SK-N-SH treated with all-trans-retinoic acid at 6 μM for 48 hours (cell line): Measurements from ENCODE around the gene SRRM2.

ENCODE experiments used
- BACH2 ChIP-seq: fragments of 250-450 bp; sonication (Bioruptor Pico); IDR thresholded peaks from 2 replicates; pipeline ENCODE4 v1.9.0; 2021; ENCODE audit warnings: mild to moderate bottlenecking, borderline replicate concordance
- CSDC2 ChIP-seq: fragments of 250-450 bp; sonication (Bioruptor Pico); IDR thresholded peaks from 2 replicates; pipeline ENCODE4 v1.5.0; 2020; ENCODE audit warnings: mild to moderate bottlenecking, moderate library complexity
- ESRRG ChIP-seq: fragments of 250-450 bp; sonication (Bioruptor Pico); IDR thresholded peaks from 2 replicates; pipeline ENCODE4 v1.6.1; 2021; ENCODE audit warnings: mild to moderate bottlenecking
- ISL1 ChIP-seq: fragments of 250-450 bp; sonication (Bioruptor Pico); IDR thresholded peaks from 2 replicates; pipeline ENCODE4 v2.1.2; 2022; ENCODE audit warnings: mild to moderate bottlenecking, moderate library complexity
- OSR1 ChIP-seq: fragments of 250-450 bp; sonication (Bioruptor Pico); IDR thresholded peaks from 2 replicates; pipeline ENCODE4 v1.8.0; 2022; ENCODE audit warnings: moderate library complexity, mild to moderate bottlenecking, inconsistent platforms
- SNAI2 ChIP-seq: fragments of 250-450 bp; sonication (Bioruptor Pico); IDR thresholded peaks from 2 replicates; pipeline ENCODE4 v1.5.0; 2020; ENCODE audit warnings: mild to moderate bottlenecking, moderate library complexity
- TOX ChIP-seq: fragments of 250-450 bp; sonication (Bioruptor Pico); IDR thresholded peaks from 2 replicates; pipeline ENCODE4 v1.8.0; 2021; ENCODE audit warnings: mild to moderate bottlenecking, moderate library complexity, borderline replicate concordance
- ZC3H10 ChIP-seq: fragments of 250-450 bp; sonication (Bioruptor Pico); IDR thresholded peaks from 2 replicates; pipeline ENCODE4 v1.5.1; 2021; ENCODE audit warnings: mild to moderate bottlenecking, moderate library complexity
- ZFP3 ChIP-seq: fragments of 250-450 bp; sonication (Bioruptor Pico); IDR thresholded peaks from 2 replicates; pipeline ENCODE4 v1.5.0; 2020; ENCODE audit warnings: mild to moderate bottlenecking, moderate library complexity
- ZFP30 ChIP-seq: fragments of 450-650 bp; formaldehyde crosslinking; IDR thresholded peaks from 2 replicates; pipeline ENCODE4 v1.5.0; 2022; ENCODE audit warnings: mild to moderate bottlenecking, moderate library complexity
- ZNF565 ChIP-seq: fragments of 450-650 bp; formaldehyde crosslinking; conservative IDR thresholded peaks from 2 replicates; pipeline ENCODE4 v1.5.0; 2020; ENCODE audit warnings: low read depth, mild to moderate bottlenecking, moderate library complexity
- ZNF8 ChIP-seq: fragments of 450-650 bp; formaldehyde crosslinking; IDR thresholded peaks from 2 replicates; pipeline ENCODE4 v1.5.0; 2020; ENCODE audit warnings: mild to moderate bottlenecking, moderate library complexity
- TF ChIP-seq, protein P1 (sequence below): fragments of 250-450 bp; sonication (Bioruptor Pico); IDR thresholded peaks from 2 replicates; pipeline ENCODE4 v1.5.1; 2020; ENCODE audit warnings: low read depth, mild to moderate bottlenecking, moderate library complexity

- no peak for TF ChIP-seq ZFP3 (CRISPR knock-in tag)
- no peak for TF ChIP-seq TOX
- TF ChIP-seq ESRRG (CRISPR knock-in tag), result no peak
- TF ChIP-seq ZNF8 (CRISPR knock-in tag), result no peak
- no peak for TF ChIP-seq SNAI2 (CRISPR knock-in tag)
- no peak for TF ChIP-seq ZFP30 (CRISPR knock-in tag)
- TF ChIP-seq, protein P1, sequence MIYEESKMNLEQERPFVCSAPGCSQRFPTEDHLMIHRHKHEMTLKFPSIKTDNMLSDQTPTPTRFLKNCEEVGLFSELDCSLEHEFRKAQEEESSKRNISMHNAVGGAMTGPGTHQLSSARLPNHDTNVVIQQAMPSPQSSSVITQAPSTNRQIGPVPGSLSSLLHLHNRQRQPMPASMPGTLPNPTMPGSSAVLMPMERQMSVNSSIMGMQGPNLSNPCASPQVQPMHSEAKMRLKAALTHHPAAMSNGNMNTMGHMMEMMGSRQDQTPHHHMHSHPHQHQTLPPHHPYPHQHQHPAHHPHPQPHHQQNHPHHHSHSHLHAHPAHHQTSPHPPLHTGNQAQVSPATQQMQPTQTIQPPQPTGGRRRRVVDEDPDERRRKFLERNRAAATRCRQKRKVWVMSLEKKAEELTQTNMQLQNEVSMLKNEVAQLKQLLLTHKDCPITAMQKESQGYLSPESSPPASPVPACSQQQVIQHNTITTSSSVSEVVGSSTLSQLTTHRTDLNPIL (CRISPR knock-in tag), result no peak
- no peak for TF ChIP-seq CSDC2 (CRISPR knock-in tag)
- TF ChIP-seq BACH2 (CRISPR knock-in tag), result no peak
- TF ChIP-seq ISL1 (CRISPR knock-in tag), result no peak
- TF ChIP-seq ZC3H10 (CRISPR knock-in tag), result no peak
- no peak for TF ChIP-seq OSR1
- TF ChIP-seq ZNF565 (CRISPR knock-in tag), result no peak
Measured at GRCh38 chr16:2777903-2778629, 25.6 kb downstream of the SRRM2 start.
